GM10266 (cell line): ENCODE data around the gene RNF112.

Source experiments
- DNase-seq: peaks from one replicate; pipeline ENCODE4 v3.0.0; 2012; ENCODE audit errors: extremely low spot score
- TF ChIP-seq, protein P1 (sequence below): IDR thresholded peaks from 2 replicates; pipeline ENCODE4 v1.5.1; 2012; ENCODE audit warnings: mild to moderate bottlenecking, low read depth; ENCODE audit not compliant: control insufficient read depth, insufficient read depth; ENCODE audit errors: missing control alignments

Gene RNF112

DNA sequence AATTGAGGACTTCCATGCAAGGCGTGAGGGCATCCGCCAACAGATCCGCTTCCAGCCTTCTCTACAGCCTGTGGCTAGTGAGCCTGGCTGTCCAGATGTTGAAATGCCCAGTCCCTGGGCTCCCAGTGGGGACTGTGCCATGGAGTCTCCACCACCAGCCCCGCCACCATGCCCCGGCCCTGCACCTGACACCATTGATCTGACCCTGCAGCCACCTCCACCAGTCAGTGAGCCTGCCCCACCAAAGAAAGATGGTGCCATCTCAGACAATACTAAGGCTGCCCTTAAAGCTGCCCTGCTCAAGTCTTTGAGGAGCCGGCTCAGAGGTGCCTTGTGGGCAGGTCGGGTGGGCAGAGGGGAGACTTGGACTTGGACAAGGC is 29.7 kb upstream of the RNF112 start:
- no peak for DNase-seq
- TF ChIP-seq, protein P1, sequence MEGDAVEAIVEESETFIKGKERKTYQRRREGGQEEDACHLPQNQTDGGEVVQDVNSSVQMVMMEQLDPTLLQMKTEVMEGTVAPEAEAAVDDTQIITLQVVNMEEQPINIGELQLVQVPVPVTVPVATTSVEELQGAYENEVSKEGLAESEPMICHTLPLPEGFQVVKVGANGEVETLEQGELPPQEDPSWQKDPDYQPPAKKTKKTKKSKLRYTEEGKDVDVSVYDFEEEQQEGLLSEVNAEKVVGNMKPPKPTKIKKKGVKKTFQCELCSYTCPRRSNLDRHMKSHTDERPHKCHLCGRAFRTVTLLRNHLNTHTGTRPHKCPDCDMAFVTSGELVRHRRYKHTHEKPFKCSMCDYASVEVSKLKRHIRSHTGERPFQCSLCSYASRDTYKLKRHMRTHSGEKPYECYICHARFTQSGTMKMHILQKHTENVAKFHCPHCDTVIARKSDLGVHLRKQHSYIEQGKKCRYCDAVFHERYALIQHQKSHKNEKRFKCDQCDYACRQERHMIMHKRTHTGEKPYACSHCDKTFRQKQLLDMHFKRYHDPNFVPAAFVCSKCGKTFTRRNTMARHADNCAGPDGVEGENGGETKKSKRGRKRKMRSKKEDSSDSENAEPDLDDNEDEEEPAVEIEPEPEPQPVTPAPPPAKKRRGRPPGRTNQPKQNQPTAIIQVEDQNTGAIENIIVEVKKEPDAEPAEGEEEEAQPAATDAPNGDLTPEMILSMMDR = no peak

DNA sequence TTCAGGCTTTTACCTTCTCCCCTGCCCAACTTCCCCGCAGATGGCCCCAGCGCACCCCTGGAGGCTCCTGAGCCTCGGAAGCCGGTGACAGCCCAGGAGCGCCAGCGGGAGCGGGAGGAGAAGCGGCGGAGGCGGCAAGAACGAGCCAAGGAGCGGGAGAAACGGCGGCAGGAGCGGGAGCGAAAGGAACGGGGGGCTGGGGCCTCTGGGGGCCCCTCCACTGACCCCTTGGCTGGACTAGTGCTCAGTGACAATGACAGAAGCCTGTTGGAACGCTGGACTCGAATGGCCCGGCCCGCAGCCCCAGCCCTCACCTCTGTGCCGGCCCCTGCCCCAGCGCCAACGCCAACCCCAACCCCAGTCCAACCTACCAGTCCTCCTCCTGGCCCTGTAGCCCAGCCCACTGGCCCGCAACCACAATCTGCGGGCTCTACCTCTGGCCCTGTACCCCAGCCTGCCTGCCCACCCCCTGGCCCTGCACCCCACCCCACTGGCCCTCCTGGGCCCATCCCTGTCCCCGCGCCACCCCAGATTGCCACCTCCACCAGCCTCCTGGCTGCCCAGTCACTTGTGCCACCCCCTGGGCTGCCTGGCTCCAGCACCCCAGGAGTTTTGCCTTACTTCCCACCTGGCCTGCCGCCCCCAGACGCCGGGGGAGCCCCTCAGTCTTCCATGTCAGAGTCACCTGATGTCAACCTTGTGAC is 29.1 kb upstream of the RNF112 start:
- no peak for DNase-seq
- TF ChIP-seq, protein P1 = no peak

DNA sequence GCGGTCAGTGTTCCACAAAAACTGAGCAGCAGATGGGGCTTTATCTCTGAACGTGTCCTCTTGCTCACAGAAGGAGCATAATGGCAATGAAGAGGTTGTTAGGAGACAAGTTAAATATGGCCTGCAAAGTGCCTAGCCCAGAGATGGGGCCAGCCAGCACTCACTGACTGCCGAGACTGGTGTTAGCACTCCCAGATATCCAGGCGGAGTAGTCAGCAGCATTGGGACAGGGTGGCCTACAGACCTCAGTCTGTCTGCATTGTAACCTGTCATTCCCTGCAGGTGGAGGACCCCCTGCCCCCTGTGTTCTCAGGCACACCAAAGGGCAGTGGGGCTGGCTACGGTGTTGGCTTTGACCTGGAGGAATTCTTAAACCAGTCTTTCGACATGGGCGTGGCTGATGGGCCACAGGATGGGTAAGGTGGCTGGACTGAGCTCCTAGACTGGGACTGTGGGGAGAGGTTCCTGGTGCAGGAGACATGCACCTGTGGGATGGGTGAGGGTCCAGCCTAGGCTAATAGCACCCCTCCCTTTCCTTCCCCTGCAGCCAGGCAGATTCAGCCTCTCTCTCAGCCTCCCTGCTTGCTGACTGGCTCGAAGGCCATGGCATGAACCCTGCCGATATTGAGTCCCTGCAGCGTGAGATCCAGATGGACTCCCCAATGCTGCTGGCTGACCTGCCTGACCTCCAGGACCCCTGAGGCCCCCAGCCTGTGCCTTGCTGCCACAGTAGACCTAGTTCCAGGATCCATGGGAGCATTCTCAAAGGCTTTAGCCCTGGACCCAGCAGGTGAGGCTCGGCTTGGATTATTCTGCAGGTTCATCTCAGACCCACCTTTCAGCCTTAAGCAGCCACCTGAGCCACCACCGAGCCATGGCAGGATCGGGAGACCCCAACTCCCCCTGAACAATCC is 28.2 kb upstream of the RNF112 start:
- TF ChIP-seq, protein P1 = no peak
- no peak for DNase-seq

DNA sequence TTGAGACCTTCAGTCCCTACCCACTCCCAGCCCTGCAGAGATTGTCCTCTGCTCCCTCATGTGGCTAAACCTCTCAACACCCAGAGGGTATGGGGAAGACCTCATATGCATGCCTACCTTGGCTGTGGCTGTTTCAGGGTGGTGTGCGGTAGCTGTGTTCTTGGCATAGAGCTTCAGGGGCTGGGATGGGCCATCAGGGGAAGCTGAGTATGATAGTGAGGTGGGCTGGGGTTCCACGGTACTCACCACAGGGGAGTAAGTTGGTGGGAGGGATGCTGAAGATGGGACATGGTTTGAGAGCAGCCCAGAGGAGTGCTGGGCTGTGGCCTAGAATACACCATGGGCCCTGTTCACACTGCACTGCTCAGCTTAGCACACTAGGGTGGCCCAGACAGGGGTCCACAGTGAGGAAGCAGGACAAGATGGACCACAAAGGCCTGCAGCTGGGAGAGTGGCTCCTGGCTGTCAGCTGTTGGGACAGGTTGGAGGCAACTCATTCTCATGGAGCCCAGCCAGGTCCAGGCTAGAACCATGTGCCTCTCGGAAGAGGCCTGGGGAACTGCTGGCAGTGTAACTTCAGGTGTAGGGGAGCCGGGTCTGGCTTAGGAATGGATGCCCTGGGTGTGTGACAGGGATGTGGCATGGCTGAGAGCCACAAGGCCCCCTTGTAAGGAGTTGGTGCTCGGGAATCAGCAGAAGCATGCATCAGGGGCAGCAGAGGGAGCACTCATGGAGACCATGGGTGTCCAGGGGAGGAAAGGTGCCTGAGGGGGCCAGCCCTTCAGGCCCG is 27.2 kb upstream of the RNF112 start:
- no peak for DNase-seq
- TF ChIP-seq, protein P1 = no peak

DNA sequence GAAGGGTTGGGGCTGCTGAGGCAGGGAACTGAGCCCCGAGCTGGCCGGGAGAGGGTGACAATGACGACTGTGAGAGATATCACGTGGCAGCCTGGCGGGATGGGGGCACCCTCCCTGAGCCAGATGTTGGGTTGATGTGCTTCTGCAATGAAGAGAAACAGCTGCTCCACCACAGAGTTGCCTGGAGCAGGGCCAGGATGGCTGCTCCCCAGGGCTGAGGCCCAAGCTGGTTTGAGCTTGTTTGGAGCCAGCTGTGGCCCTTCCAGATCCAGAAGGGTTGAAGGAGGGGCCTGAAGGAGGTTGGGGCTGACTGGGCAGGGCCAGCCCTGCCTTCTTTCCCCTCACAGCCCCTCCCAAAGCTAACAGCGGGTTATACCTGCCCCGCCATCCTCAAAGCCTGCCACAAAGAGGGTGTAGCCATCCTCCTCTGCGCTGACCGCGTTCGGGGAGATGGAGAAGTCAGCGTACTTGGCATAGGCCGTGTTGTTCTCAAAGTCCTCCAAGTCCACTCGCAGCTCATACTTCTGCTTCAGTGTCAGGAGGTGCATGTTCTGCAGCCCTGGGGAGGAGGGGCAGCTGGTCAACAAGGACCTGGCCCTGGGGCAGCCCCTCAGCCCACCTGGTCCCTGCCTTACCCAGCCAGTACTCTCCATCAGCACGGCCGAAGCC is 26.2 kb upstream of the RNF112 start:
- TF ChIP-seq, protein P1 = no peak
- no peak for DNase-seq

DNA sequence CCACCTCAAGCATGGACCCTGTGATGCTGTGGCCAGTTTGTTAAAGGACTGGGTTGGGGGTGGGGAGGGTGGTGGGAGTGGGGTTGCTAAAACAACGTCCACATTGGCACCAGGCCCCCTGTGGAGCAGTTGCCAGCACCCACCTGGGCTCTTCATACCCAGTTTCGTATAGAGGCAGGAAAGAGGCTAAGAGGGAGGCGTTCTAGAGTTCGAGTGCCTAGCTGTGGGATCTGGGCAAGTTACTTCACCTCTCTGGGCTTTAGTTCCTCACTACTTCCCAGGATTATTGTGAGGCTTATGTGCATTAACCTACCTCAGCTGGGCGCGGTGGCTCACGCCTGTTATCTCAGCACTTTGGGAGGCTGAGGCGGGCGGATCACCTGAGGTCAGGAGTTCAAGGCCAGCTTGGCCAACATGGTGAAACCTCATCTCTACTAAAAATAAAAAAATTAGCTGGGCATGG is 25.5 kb upstream of the RNF112 start:
- TF ChIP-seq, protein P1 = no peak
- no peak for DNase-seq
